ENCODE measurements around the gene APOB. TPM values are rescaled to one million over a fixed set of nuclear protein-coding genes. Genes with fewer than 3 reads are reported as not detected.

Gene APOB
- polyA plus RNA-seq (ENCODE audit: insufficient read length) = 0.06 TPM

GRCh38 chr2:21043744-21044532, at the start of gene APOB:
Gene APOB, minus strand, starts transcription at chr2:21044073. Its CDS starts 128 bp downstream, at chr2:21043945.
- DNase-seq = no peak

- no peak for DNase-seq
Observed at GRCh38 chr2:21092308-21092869, 48.5 kb upstream of the APOB start.

- DNase-seq = no peak
Observed at GRCh38 chr2:21084401-21084800, 40.5 kb upstream of the APOB start.

- no peak for DNase-seq
Observed at GRCh38 chr2:21083482-21083881, 39.6 kb upstream of the APOB start.

GRCh38 chr2:21078296-21078695, 34.4 kb upstream of the APOB start:
- DNase-seq = no peak

- no peak for DNase-seq
Observed at GRCh38 chr2:21072477-21073242, 28.8 kb upstream of the APOB start.

GRCh38 chr2:21070341-21071257, 26.7 kb upstream of the APOB start:
- no peak for DNase-seq

GRCh38 chr2:21069746-21070340, 26.0 kb upstream of the APOB start:
- DNase-seq = no peak

- DNase-seq = no peak
Observed at GRCh38 chr2:21067859-21068537, 24.1 kb upstream of the APOB start.

GRCh38 chr2:21067125-21067524, 23.3 kb upstream of the APOB start:
- DNase-seq = no peak

- no peak for DNase-seq
Observed at GRCh38 chr2:21059885-21060610, 16.2 kb upstream of the APOB start.

GRCh38 chr2:21057097-21057496, 13.2 kb upstream of the APOB start:
- DNase-seq = no peak

GRCh38 chr2:21055879-21056790, 12.3 kb upstream of the APOB start:
- no peak for DNase-seq

- DNase-seq = no peak
Observed at GRCh38 chr2:21055451-21055850, 11.6 kb upstream of the APOB start.

- no peak for DNase-seq
Observed at GRCh38 chr2:21054011-21054410, 10.1 kb upstream of the APOB start.

- no peak for DNase-seq
Observed at GRCh38 chr2:21052044-21052443, 8.2 kb upstream of the APOB start.

- DNase-seq = no peak
Observed at GRCh38 chr2:21050164-21050563, 6.3 kb upstream of the APOB start.

GRCh38 chr2:21047141-21048009, 3.5 kb upstream of the APOB start:
- no peak for DNase-seq

- no peak for DNase-seq
Observed at GRCh38 chr2:21046506-21046905, 2.6 kb upstream of the APOB start.
